Fibroblast of pulmonary artery (primary cell): ENCODE data around the gene PHF23.
A peak's percentile ranks its signal among the peaks of the same experiment; 100 is the strongest.

Experiments
- DNase-seq: peaks from one replicate; pipeline ENCODE4 v3.0.0-alpha.2; 2010; ENCODE audit warnings: low read depth
- H3K4me3 ChIP-seq: replicated peaks from 2 replicates; pipeline ENCODE4 v1.5.1; 2011; ENCODE audit warnings: low read depth, mild to moderate bottlenecking, control low read depth, low read length, moderate library complexity
- TF ChIP-seq, protein P1 (sequence below): IDR thresholded peaks from 2 replicates; pipeline ENCODE4 v1.5.1; 2011; ENCODE audit warnings: mild to moderate bottlenecking, control low read depth, low read length, inconsistent platforms; ENCODE audit errors: missing control alignments

The PHF23 gene

DNA sequence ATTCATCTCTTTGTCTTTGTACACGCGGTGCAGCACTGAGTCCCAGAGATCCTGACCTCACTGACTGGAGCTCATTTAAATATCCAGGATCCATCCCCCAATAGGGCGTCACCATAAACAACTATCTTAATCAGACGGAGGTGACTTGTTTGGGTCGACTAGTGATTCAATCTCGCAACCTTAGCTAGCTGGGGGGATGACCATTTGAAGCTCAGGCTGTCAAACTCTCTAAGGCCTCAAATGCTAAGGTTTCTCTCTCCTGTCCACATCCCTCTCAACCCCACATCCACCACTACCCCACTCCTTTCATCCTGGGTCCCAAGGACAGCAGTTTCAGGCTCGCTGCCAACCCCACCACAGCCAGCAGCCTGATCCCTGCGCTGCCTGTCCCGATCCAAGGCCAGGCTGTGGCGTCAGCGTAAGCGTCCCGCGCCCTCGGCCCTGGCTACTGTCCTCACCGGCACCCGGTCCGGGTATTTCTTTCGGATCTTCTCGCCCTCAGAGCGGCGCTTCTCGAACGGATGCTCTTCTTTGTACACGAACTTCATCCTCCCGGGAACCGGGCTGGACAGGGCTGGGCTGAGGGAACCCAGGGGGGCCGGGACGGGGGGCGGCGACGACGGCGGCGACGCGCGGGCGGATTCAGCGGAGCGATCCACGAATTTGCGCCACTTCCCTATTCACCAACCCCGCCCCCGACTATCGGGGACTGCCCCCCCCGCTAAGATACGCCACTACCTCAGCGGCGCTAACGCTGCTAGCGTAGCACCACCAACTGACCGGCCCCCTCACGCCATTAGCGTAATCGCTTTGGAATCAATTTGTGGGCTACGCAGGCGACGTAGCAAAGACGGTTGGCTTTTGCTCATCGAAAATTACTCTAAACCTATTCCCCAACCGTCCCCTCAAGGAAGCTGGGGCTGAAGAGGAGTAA is 2.8 kb upstream of the PHF23 start, which contains the start of gene GABARAP:
Gene GABARAP (minus strand): TSS at position 667 of the 934 bp plus-strand sequence. CDS start 119 bp downstream, at position 548.
- H3K4me3 ChIP-seq: peak within 1 kb of the TSS; percentile 81
- TF ChIP-seq, protein P1, sequence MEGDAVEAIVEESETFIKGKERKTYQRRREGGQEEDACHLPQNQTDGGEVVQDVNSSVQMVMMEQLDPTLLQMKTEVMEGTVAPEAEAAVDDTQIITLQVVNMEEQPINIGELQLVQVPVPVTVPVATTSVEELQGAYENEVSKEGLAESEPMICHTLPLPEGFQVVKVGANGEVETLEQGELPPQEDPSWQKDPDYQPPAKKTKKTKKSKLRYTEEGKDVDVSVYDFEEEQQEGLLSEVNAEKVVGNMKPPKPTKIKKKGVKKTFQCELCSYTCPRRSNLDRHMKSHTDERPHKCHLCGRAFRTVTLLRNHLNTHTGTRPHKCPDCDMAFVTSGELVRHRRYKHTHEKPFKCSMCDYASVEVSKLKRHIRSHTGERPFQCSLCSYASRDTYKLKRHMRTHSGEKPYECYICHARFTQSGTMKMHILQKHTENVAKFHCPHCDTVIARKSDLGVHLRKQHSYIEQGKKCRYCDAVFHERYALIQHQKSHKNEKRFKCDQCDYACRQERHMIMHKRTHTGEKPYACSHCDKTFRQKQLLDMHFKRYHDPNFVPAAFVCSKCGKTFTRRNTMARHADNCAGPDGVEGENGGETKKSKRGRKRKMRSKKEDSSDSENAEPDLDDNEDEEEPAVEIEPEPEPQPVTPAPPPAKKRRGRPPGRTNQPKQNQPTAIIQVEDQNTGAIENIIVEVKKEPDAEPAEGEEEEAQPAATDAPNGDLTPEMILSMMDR: no peak
- peak; percentile 95 for DNase-seq

DNA sequence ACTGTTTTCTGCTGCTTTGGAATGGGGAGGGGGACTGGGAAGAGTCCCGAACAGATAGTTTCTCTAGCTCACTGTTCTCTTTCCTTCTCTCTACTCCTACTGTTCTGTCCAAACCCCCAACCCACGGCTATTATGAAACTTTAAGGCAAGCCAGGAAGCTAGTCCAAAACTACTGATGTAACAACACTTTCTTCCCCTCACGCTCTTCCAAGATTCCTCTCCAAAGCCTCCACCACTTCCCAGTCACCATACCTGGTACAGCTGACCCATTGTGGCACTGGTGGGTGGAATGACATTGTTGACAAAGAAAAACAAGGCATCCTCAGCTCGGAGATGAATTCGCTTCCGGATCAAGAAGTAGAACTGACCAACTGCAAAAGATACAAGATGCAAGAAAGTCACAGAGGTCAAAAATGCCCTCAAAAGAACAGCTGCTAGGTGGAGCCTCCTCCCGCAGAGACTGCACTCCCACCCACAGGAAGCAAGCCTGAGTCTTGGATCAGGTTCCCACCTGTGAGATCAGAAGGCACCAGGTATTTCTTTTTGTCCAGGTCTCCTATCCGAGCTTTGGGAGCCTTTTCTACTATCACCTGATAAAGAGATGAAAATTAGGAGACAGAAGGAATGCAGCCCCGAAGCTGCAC is 2.0 kb upstream of the PHF23 start:
- DNase-seq: no peak
- H3K4me3 ChIP-seq: peak overlapping the region; percentile 81
- TF ChIP-seq, protein P1: no peak

- DNase-seq: no peak
- TF ChIP-seq, protein P1: no peak
- H3K4me3 ChIP-seq: peak overlapping the region; percentile 81
Observed at GRCh38 chr17:7240375-7240774, 1.1 kb upstream of the PHF23 start.

GRCh38 chr17:7238420-7239090 is 702 bp downstream of the PHF23 start:
- peak overlapping the region; percentile 71 for H3K4me3 ChIP-seq
- TF ChIP-seq, protein P1: no peak
- DNase-seq: no peak

GRCh38 chr17:7237761-7238419 is 1.4 kb downstream of the PHF23 start:
- H3K4me3 ChIP-seq: peak overlapping the region; percentile 71
- DNase-seq: peak; percentile 67
- TF ChIP-seq, protein P1: no peak

- H3K4me3 ChIP-seq: peak overlapping the region; percentile 71
- TF ChIP-seq, protein P1: no peak
- no peak for DNase-seq
Observed at GRCh38 chr17:7237266-7237760, 1.9 kb downstream of the PHF23 start.
